ENCODE measurements around the gene NUDT19. TPM values are rescaled to one million over a fixed set of nuclear protein-coding genes. Genes with fewer than 3 reads are reported as not detected.

NUDT19 gene
- total and polyA plus RNA-seq, 9 of the 15 experiments (the other 6 are each of a cell fraction or from before 2014, with no cell fraction given): 9.6 to 38.6 (median 14.4) TPM

GRCh38 chr19:32692727-32693061 is 1.1 kb downstream of the NUDT19 start (continued):
- TF ChIP-seq AFF1 (IDR thresholded peaks at IDR 0.05; ENCODE audit: low read depth in 1 of 2, partially characterized antibody in 2 of 2) (no peak), DNMT1 (IDR thresholded peaks at IDR 0.05) (no peak), HLTF (IDR thresholded peaks at IDR 0.05) (no peak), UBTF (IDR thresholded peaks at IDR 0.05; ENCODE audit: borderline replicate concordance in 1 of 2, low read depth in 2 of 2, low read length in 2 of 2) (no peak), SPI1 (IDR thresholded peaks at IDR 0.05; ENCODE audit: borderline replicate concordance, low read depth, low read length) (no peak), ZNF592 (IDR thresholded peaks at IDR 0.05) (0 out of 2 replicates have a peak, but pooled peaks have one; percentile 6), RNF2 (IDR thresholded peaks at IDR 0.05) (no peak), MYC (IDR thresholded peaks at IDR 0.05; ENCODE audit: low read depth, low read length) (peak; percentile 30; the same call in 1 of the 2 replicates), MYC (CRISPR knock-in tag; IDR thresholded peaks at IDR 0.05; ENCODE audit: borderline replicate concordance, low read depth) (peak; percentile 48; the same call in 1 of the 2 replicates), TGIF2 (CRISPR knock-in tag; IDR thresholded peaks at IDR 0.05) (0 out of 2 replicates have a peak, but pooled peaks have one; percentile 1), MYNN (IDR thresholded peaks at IDR 0.05) (no peak), MYNN (CRISPR knock-in tag; IDR thresholded peaks at IDR 0.05) (no peak), USF1 (CRISPR knock-in tag; IDR thresholded peaks at IDR 0.05) (peak; percentile 36; the same call in 1 of the 2 replicates), E2F4 (CRISPR knock-in tag; IDR thresholded peaks at IDR 0.05; ENCODE audit: low read depth) (0 out of 2 replicates have a peak, but pooled peaks have one; percentile 5), XRCC3 (IDR thresholded peaks at IDR 0.05) (no peak)

Measured in K562 (cell line).